HG03045 (cell line): Measurements from ENCODE around the gene ARHGAP35.
A peak's percentile ranks its signal among the peaks of the same experiment; 100 is the strongest.
"Not testable (repeated sequence)": the region's sequence is repeated elsewhere in the genome, so short reads cannot be mapped to it uniquely, and the experiment has no call there.

Experiments used
- ATAC-seq: cut with Tn5 transposase; IDR thresholded peaks from one replicate; pipeline ENCODE4 v1.9.1; 2021; ENCODE audit warnings: mild to moderate bottlenecking, moderate library complexity; ENCODE audit not compliant: unreplicated experiment

Gene ARHGAP35

GRCh38 chr19:46842791-46843190, 18.0 kb upstream of the ARHGAP35 start:
- no peak for ATAC-seq

GRCh38 chr19:46844067-46844489, 16.7 kb upstream of the ARHGAP35 start:
- ATAC-seq: no peak

- no peak for ATAC-seq
These were observed 14.8 kb upstream of the ARHGAP35 start for GRCh38 chr19:46845959-46846459.

GRCh38 chr19:46847528-46847927, 13.3 kb upstream of the ARHGAP35 start:
- ATAC-seq: no peak

GRCh38 chr19:46848389-46848788, 12.4 kb upstream of the ARHGAP35 start:
- ATAC-seq: no peak

DNA sequence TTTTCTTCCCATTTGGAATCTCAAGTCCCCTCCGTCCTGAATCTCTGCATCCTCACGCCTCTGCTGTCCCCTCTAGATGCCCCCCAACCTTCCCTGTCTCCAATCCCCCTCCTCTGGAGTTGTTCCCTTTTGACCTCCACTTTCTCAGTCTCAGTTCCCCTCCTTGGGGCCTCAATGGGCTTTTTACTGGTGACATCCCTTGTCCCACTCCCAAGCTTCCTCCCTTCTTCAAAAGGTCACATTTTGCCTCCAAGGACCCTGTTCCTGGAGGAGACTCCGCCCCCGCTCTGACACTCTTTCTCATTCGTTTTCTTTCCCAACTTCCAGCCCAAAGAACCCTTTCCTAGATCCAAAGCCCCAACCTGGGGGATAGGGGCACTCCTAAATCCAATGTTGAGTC, 11.2 kb upstream of the ARHGAP35 start:
- no peak for ATAC-seq

DNA sequence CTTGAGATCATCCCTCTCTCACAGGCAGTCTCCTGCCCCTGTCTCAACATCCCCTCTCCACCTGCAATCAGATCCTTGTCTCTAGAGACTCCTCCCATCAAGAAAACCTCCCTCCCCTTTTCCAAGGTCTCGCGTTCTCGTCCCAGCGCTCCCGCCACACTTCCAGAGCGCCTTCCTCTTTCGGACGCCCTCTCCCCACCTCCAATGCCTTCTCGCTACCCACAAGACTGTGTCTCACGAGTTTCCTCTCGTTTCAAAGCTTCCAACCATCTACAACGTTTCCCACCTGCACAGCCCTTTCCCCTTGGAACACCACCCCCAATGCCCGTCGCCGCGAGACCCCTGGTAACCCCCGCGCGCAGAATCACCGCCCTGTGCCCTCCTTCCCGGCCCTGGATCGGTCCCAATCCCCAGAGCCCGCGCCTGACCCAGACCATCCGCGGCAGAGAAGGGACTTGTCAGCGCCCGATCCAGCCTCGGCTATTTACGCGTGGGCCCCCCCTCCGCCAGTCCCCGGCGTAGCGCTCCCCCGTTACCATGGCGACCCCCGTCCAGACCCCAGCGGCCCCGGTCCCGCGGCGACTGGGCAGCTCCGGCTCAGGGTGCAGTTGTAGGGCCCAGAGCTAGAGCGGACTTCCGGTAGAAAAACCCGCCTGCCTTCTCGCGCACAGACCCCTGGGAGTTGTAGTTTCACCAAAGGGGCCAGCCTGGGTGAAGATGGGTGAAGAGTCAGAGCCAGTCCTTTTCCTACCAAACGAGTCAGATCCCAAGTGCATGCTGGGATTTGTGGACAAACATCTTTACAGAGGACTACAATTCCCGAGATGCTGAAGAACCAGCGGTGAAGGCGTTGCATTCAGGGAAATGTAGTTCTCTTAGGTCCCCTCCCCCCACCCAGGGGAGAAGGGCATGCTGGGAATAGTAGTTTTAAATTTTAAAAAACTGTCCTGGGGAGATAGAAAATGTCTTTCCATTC, 10.3 kb upstream of the ARHGAP35 start, which contains the start of gene AP2S1:
Gene AP2S1 (minus strand): TSS at position 619 of the 976 bp plus-strand sequence. CDS start 80 bp downstream, at position 539.
- ATAC-seq: peak; percentile 86

- no peak for ATAC-seq
These were observed 8.0 kb upstream of the ARHGAP35 start for GRCh38 chr19:46852830-46853229.

GRCh38 chr19:46854698-46855097, 6.1 kb upstream of the ARHGAP35 start:
- not testable (repeated sequence) for ATAC-seq

DNA sequence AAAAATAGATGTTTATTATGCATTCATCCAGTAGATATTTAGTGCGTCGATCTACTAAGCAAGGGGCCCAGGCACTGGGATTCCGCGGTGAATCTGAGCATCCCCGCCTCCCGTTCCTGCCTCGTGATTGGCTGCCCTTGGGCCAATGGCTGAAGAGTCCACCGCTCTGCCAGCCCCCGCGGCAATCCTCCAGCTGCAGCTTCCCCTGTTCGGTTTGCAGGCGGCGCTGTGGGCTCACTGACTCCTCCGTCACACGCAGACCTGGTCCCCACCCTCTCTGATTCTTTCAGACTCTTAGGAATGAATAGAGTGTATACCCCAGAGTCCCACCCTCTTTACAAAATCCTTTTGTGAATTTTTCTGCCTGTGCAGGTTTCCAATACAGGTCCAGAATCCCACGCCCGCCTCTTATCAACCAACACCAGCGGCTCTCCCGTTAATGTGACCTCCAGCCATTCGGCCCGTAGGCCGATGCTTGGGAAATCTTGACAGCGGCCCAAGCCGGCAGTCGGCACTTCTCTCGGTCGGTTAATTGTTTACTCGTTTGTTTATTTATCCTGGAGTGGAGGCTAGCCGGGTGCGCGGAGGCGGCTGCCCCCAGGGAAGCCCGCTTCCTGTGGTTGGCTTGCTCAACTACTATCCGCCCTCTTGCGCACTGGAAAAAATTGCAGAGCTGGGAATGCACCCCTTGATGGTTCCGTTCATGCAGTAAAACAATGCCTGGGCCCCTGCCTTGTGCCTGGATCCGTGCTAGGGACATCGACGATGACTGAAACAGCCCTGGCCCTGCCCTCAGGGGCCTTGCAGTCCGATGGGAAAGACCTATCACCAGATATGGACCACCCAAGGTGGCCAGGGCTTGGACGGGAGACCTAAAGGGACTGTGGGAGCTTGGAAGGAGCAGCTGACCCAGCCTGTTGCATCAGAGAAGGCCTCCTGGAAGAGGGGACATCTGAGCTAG, 4.5 kb upstream of the ARHGAP35 start:
- peak; percentile 39 for ATAC-seq

GRCh38 chr19:46859637-46860124, 1.1 kb upstream of the ARHGAP35 start:
- ATAC-seq: peak; percentile 2

DNA sequence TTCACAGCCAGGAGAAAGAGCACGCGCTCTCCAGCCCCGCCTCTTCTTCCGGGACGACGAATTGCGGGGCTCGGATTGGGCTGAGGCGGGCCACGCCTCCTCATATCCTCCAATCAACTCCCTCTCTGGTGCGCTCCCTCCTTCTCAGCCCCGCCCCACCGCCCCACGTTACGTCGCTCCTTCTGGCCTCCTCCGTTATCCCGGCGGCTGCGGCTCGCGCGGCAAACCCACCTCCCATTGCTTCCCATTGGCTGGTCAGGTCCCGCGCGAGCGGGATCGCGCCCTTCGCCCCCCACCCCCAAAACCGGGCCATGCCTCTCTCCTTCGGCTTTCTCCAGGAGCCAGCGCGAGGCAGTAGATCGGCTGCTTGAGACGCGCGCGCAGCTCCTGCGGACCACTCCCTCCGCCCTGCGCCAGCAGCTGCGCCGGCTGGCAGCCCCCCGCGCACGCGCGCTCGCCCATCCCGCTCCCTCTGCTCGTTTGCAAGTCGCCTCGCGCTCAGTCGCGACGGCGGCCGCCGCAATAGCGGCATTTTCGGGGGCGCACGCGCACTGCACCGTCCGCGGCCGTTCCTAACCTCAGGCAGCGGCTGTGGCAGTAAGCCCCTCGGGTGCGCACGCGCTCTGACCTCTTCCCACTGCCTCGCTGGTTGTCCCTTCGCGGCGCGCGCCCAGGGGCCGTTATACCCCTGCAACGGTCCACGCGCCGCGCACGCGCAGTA, 512 bp upstream of the ARHGAP35 start:
- peak; percentile 67 for ATAC-seq

DNA sequence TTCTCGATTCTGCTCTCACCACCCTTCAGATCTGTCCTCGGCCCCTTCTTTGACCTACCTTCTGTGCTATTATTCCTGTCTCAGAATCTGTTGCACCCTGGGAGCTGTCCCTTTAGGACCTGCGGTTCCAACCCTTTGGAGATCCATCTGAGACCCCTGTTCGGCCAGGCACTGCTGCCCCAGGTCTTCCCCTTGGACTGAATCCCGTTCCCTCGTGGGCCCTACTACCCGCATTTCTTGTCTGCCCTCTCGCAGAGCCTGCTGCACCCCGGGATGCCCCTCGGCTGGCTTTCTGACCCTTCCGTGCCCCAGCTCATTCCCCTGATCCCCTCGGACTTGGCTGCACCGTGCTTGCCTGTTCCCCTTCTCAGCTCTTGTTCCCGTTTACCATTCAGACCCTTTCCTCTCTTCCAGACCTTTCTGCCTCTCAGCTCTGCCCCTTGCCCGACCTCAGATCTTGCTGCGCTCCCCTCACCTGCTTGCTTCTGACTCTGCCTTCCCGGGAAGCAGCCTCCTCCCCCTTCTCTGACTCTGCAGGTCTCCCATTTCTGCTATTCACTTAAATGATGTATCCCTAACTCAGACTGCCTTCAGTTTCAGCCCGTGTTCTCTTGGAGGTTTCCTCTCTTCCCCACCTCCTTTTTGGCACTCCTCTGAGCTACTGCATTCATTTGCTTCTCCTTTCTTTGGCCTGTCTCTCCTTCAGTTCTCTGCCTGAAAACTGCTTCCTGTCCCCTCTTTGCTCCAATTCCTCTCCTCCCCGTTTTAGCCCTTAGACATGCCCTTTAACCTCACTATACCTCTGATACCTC, 1.1 kb downstream of the ARHGAP35 start:
- ATAC-seq: no peak

GRCh38 chr19:46862503-46862834, 1.7 kb downstream of the ARHGAP35 start:
- no peak for ATAC-seq

GRCh38 chr19:46862974-46863632, 2.3 kb downstream of the ARHGAP35 start:
- ATAC-seq: no peak

- no peak for ATAC-seq
These were observed 3.2 kb downstream of the ARHGAP35 start for GRCh38 chr19:46863818-46864629.

DNA sequence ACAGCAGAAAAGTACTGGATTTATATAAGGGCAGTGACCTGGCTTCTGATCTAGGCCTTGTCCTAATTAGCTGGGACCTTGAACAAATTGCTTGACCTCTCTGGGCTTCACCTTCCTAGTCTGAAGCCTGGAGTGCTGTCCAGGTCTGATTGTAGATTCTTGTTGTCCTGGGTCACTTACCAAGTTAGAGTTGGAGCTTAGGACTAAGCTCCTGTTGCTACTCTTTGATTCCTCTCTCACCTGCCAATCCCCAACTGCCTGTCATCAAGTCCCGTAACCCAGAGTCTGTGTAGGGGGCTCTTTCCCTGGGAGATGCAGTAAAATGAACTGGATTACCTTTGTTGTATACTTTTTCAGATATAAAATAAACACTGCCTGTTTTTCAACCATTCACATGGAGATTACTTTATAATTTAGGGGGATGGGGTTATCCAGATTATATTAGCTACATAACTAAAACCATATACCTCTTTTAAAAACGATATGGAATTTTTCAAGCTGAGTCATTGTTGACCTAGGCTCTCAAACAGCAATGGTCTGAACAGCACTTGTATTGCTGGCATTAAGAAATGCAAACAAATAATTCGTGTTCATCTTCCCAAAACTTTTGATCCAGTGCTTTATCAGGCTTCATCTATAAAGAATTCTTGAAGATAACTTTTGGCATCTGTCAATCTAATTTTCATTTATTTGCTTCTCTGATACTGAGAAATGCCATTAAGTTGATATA, 5.8 kb downstream of the ARHGAP35 start:
- ATAC-seq: no peak
